AG09309 (cell line): ENCODE measurements around the gene POLA2.

ENCODE experiments used
- DNase-seq: peaks from one replicate; pipeline ENCODE4 v3.0.0-alpha.2; 2010; ENCODE audit warnings: low read depth
- H3K4me3 ChIP-seq: 2 replicates; pipeline ENCODE4 v1.5.1; 2011; ENCODE audit warnings: mild to moderate bottlenecking, low read depth, low read length, moderate library complexity; ENCODE audit not compliant: control insufficient read depth
- CTCF ChIP-seq: IDR thresholded peaks from 2 replicates; pipeline ENCODE4 v1.5.1; 2011; ENCODE audit warnings: mild to moderate bottlenecking, low read depth, low read length, inconsistent platforms; ENCODE audit not compliant: insufficient read depth, control insufficient read depth; ENCODE audit errors: missing control alignments

The POLA2 gene

GRCh38 chr11:65307298-65308229, 45.8 kb downstream of the POLA2 start:
- TF ChIP-seq CTCF: no peak
- no peak for DNase-seq
- no peak overlapping the region for H3K4me3 ChIP-seq

- no peak for TF ChIP-seq CTCF
- no peak for DNase-seq
- H3K4me3 ChIP-seq: no peak overlapping the region
These were observed 46.6 kb downstream of the POLA2 start for GRCh38 chr11:65308281-65308891.

DNA sequence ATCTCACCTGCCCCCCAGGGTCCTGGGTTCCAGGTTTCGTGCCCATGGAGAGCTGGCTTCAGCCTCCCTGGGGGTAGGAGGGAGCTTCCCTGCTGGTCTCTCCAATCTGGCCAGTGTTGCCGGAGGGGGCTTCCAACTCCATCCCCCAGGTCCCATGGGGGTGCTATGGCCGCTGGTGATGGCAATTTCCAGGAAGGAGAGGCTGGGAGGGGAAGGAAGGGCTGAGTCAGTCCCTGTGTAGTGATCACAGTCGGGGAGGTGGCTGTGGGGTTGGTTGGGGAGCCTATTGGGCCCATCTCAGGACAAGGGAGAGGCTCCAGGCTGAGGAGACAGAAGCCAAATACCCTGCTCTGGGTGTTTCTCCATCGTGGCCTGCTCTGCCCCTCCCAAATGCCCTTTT, 47.2 kb downstream of the POLA2 start:
- no peak for TF ChIP-seq CTCF
- H3K4me3 ChIP-seq: no peak overlapping the region
- no peak for DNase-seq

- no peak for DNase-seq
- H3K4me3 ChIP-seq: no peak overlapping the region
- no peak for TF ChIP-seq CTCF
These were observed 48.5 kb downstream of the POLA2 start for GRCh38 chr11:65310215-65310614.

DNA sequence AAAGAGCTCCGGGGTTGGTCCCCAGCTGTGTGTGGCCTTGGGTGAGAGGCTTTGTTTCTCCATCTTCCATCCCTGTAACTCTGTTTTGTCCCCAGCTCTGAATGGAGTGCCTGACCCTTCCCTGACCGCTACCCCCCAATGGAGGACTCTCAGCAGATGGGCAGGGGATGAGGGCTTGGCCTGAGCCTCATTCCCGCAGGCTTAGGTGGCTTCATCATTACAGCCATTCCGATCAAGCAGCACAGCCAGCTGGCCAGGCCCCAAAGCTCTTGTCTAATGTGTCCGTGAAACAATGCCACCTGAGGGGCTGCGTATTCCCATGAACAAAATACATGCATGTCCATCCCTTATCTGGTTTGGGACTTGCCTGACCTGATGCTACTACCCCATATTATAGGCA, 49.0 kb downstream of the POLA2 start:
- no peak for DNase-seq
- TF ChIP-seq CTCF: no peak
- H3K4me3 ChIP-seq: no peak overlapping the region

DNA sequence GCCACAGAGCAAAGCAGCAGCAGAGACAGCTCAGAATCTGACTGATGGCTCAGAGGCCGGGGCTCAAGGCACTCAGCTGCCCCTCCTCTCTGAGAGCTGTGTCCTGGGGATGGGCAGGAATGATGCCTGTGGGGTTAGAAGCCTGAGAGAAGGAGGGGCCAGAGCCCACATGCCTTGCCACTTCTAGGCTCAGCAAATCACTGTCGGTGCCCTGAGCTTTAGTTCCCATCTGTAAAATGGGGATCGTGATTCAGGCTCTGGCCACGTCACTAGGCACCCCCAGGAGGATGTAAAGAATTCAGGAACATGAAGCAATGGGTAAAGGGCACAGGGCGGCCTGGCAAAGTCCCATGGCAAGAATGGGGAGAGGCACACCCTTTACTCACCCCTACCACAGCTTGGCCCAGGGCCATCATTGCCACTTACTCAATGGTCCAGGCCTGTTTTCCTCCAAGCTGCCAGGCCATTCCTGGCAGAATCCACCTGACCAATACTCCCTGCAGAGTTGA, 49.5 kb downstream of the POLA2 start:
- no peak overlapping the region for H3K4me3 ChIP-seq
- DNase-seq: no peak
- TF ChIP-seq CTCF: no peak
